BE2C (cell line): ENCODE measurements around the gene NCK1. TPM values are rescaled to one million over a fixed set of nuclear protein-coding genes. Genes with fewer than 3 reads are reported as not detected.

Experiments
- DNase-seq: peaks from one replicate; pipeline ENCODE4 v3.0.0-alpha.2; 2020
- H3K27me3 ChIP-seq: fragments of 250-450 bp; sonication (Bioruptor Pico); 2 replicates; pipeline ENCODE4 v1.5.1; 2020; ENCODE audit warnings: mild to moderate bottlenecking
- H3K36me3 ChIP-seq: fragments of 250-450 bp; sonication (Bioruptor Pico); 2 replicates; pipeline ENCODE4 v1.5.1; 2020; ENCODE audit warnings: mild to moderate bottlenecking
- H3K4me1 ChIP-seq: fragments of 250-450 bp; sonication (Bioruptor Pico); 2 replicates; pipeline ENCODE4 v1.5.1; 2020
- H3K4me3 ChIP-seq: 2 replicates; pipeline ENCODE4 v1.5.1; 2011; ENCODE audit warnings: low read depth, low read length
- H3K9me3 ChIP-seq: fragments of 250-450 bp; sonication (Bioruptor Pico); 2 replicates; pipeline ENCODE4 v1.5.1; 2020
- CTCF ChIP-seq: IDR thresholded peaks from 2 replicates; pipeline ENCODE4 v1.5.1; 2012; ENCODE audit warnings: mild to moderate bottlenecking, low read depth, low read length
- polyA plus RNA-seq: library from polyadenylated mRNA; unstranded; fragments of >200 nt; gene quantifications from one replicate; pipeline ENCODE4 v1.2.1, GENCODE V29; 2012; ENCODE audit warnings: low read depth, missing spikeins; ENCODE audit not compliant: insufficient read length, insufficient read depth

Gene NCK1
- polyA plus RNA-seq, result 41.6 TPM

GRCh38 chr3:136861890-136862616 is at the start of gene NCK1:
NCK1 (plus strand) TSS chr3:136862208; CDS start chr3:136928002, 65,794 bp downstream.
- peak; percentile 98 for DNase-seq
- TF ChIP-seq CTCF, result peak; percentile 14; the same call in 1 of the 2 replicates
- peak within 1 kb of the TSS; percentile 64 for H3K4me3 ChIP-seq
- H3K4me1 ChIP-seq, result no peaks in the 10 kb centered on the region; the same call in 1 of the 2 replicates
- no peaks in the 10 kb centered on the region; the same call in 1 of the 2 replicates for H3K36me3 ChIP-seq
- no peaks in the 10 kb centered on the region for H3K9me3 ChIP-seq
- H3K27me3 ChIP-seq, result no peaks in the 10 kb centered on the region

- H3K36me3 ChIP-seq, result 0 out of 2 replicates have a peak, but pooled peaks cover 4% of the 10 kb centered on the region
- DNase-seq, result no peak
- no peak for TF ChIP-seq CTCF
- H3K4me3 ChIP-seq, result no peak overlapping the region
- H3K4me1 ChIP-seq, result peaks cover 4% of the 10 kb centered on the region; the same call in 1 of the 2 replicates
- no peaks in the 10 kb centered on the region for H3K27me3 ChIP-seq
- H3K9me3 ChIP-seq, result no peaks in the 10 kb centered on the region; the same call in 1 of the 2 replicates
Measured at GRCh38 chr3:136817448-136817847, 44.6 kb upstream of the NCK1 start.

GRCh38 chr3:136818191-136818768 is 43.7 kb upstream of the NCK1 start:
- Histone ChIP-seq H3K36me3 (0 out of 2 replicates have a peak, but pooled peaks cover 4% of the 10 kb centered on the region), H3K27me3 (no peaks in the 10 kb centered on the region), H3K4me1 (peaks cover 4% of the 10 kb centered on the region; the same call in 1 of the 2 replicates), H3K9me3 (no peaks in the 10 kb centered on the region; the same call in 1 of the 2 replicates), H3K4me3 (peak overlapping the region; percentile 77)
- DNase-seq, result peak; percentile 81
- peak; percentile 37 for TF ChIP-seq CTCF

GRCh38 chr3:136818769-136819391 is 43.1 kb upstream of the NCK1 start, which contains the start of gene SLC35G2:
SLC35G2 (plus strand) TSS chr3:136819126; CDS start chr3:136854461, 35,335 bp downstream.
- Histone ChIP-seq H3K9me3 (no peaks in the 10 kb centered on the region; the same call in 1 of the 2 replicates), H3K27me3 (no peaks in the 10 kb centered on the region), H3K4me1 (peaks cover 4% of the 10 kb centered on the region; the same call in 1 of the 2 replicates), H3K4me3 (peak within 1 kb of the TSS; percentile 77), H3K36me3 (0 out of 2 replicates have a peak, but pooled peaks cover 4% of the 10 kb centered on the region)
- no peak for TF ChIP-seq CTCF
- DNase-seq, result peak; percentile 95

GRCh38 chr3:136819392-136819730 is 42.6 kb upstream of the NCK1 start:
- no peaks in the 10 kb centered on the region for H3K27me3 ChIP-seq
- no peaks in the 10 kb centered on the region; the same call in 1 of the 2 replicates for H3K9me3 ChIP-seq
- peaks cover 4% of the 10 kb centered on the region; the same call in 1 of the 2 replicates for H3K4me1 ChIP-seq
- TF ChIP-seq CTCF, result no peak
- DNase-seq, result peak; percentile 69
- H3K4me3 ChIP-seq, result peak overlapping the region; percentile 77
- H3K36me3 ChIP-seq, result 0 out of 2 replicates have a peak, but pooled peaks cover 4% of the 10 kb centered on the region
